ENCODE measurements around the gene PNCK. TPM values are rescaled to one million over a fixed set of nuclear protein-coding genes. Genes with fewer than 3 reads are reported as not detected.
A peak's percentile ranks its signal among the peaks of the same experiment; 100 is the strongest.

The PNCK gene
- total and polyA plus RNA-seq, 2 of the 13 experiments (the other 11 are each of a cell fraction or from before 2014, with no cell fraction given), result 33.1 TPM; not detected in 1

DNA sequence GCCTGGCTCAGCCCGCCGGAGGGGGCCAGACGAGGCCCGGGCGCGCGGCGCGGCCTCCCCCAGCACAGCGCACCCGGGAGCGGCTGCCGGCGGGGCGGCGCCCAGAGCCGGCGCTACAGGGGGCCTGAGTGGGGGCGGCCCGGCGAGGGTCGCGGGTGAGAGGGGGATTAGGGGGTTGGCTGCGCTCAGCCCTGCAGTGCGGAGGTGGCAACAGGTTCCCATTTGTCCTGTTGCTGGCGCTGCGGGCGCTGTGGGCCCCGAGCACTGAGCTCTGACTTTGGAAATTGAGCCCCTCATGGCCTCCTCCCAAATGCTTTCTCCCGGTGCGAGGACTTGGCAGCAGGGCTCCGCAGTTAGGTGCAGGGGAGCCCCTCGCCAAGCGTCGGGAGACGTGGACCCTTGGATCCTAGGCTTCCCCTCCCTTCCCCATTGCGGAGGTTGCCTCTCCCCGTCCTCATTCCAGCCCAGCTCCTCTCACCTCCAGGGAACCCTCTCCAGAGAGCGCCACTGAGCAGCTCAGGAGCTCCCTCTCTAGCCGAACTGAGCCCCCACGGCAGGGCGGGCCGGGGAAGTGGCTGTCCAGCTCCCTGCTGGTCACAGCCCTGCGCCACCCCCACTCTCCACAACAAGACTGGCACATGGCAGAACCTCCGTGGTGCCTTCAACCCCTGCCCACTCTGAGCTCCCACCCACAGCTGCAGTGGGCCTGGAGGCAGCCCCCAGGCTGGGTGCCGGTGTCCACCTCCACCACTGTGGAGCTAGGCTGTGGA is 29.1 kb downstream of the PNCK start (continued):
- no peak for TF ChIP-seq ZNF256 (CRISPR knock-in tag; conservative IDR thresholded peaks at IDR 0.05)
- TF ChIP-seq, protein P1, sequence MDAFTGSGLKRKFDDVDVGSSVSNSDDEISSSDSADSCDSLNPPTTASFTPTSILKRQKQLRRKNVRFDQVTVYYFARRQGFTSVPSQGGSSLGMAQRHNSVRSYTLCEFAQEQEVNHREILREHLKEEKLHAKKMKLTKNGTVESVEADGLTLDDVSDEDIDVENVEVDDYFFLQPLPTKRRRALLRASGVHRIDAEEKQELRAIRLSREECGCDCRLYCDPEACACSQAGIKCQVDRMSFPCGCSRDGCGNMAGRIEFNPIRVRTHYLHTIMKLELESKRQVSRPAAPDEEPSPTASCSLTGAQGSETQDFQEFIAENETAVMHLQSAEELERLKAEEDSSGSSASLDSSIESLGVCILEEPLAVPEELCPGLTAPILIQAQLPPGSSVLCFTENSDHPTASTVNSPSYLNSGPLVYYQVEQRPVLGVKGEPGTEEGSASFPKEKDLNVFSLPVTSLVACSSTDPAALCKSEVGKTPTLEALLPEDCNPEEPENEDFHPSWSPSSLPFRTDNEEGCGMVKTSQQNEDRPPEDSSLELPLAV (CRISPR knock-in tag; conservative IDR thresholded peaks at IDR 0.05; ENCODE audit: low read depth), result no peak
- TF ChIP-seq ZBTB21 (CRISPR knock-in tag; IDR thresholded peaks at IDR 0.05), result no peak
- TF ChIP-seq ZNF564 (CRISPR knock-in tag; IDR thresholded peaks at IDR 0.05), result no peak
- no peak for TF ChIP-seq NFATC3 (CRISPR knock-in tag; IDR thresholded peaks at IDR 0.05)
- TF ChIP-seq ZNF354B (CRISPR knock-in tag; IDR thresholded peaks at IDR 0.05), result 0 out of 2 replicates have a peak, but pooled peaks have one; percentile 54
- TF ChIP-seq TOPORS (CRISPR knock-in tag; IDR thresholded peaks at IDR 0.05), result no peak
- TF ChIP-seq RBFOX2 (IDR thresholded peaks at IDR 0.05; ENCODE audit: low read depth, low read length), result peak; percentile 61

GRCh38 chrX:153643431-153644351 is 29.9 kb downstream of the PNCK start:
- Histone ChIP-seq H3K4me1 (ENCODE audit: insufficient read depth, low read length) (peaks cover 51% of the 10 kb centered on the region), H3K4me3 (replicated peaks in 1 of 3; ENCODE audit: insufficient read depth in 1 of 3, low read depth in 2 of 3, low read length in 3 of 3) (peak overlapping the region; percentile 65 to 87 (median 75); a peak in 5 of 6 replicates), H3K4me2 (ENCODE audit: low read depth, low read length) (peak overlapping the region; percentile 72), H3K27me3 (ENCODE audit: control insufficient read depth in 1 of 2, insufficient read depth in 2 of 2, low read length in 2 of 2) (no peaks in the 10 kb centered on the region; a peak in 1 of 5 replicates), H3K9ac (ENCODE audit: insufficient read depth, low read depth, low read length) (peak overlapping the region; percentile 68), H4K20me1 (ENCODE audit: insufficient read depth, low read length) (peaks cover 4% of the 10 kb centered on the region; the same call in 1 of the 2 replicates), H3K9me3 (ENCODE audit: low read length) (no peaks in the 10 kb centered on the region), H3K27ac (ENCODE audit: extremely low read length, insufficient read depth, low read length) (peak overlapping the region; percentile 72), H2AFZ (ENCODE audit: low read length) (no peak overlapping the region), H3K79me2 (ENCODE audit: insufficient read depth, low read length) (peaks cover 48% of the 10 kb centered on the region), H3K36me3 (replicated peaks in 1 of 2; ENCODE audit: control insufficient read depth in 1 of 2, insufficient read depth in 2 of 2, low read length in 2 of 2) (no peaks in the 10 kb centered on the region; a peak in 1 of 5 replicates)
- FAIRE-seq (no peak), DNase-seq (ENCODE audit: low spot score) (no peak), ATAC-seq (no peak)
- in situ Hi-C loops (cut with HindIII; ENCODE audit: extremely low pct_ligation_motif_present, low pct_unique_long_range_greater_than_20kb) (no loop called here), intact Hi-C loops (cut with micrococcal nuclease; ENCODE audit: unreplicated experiment) (loop anchor here (2.0 kb wide), 1 partner anchor 21 kb away; no protein-coding TSS in a partner anchor)
- no TSS peak for BruUV-seq (replicated peaks)
- POLR2A ChIA-PET, result interaction anchor here (8.0 to 15.1 kb wide), 3 partner anchors 7 to 32 kb away, joined by 70 to 596 read pairs (median 96); no protein-coding TSS in a partner anchor
- 2% methylated on average over 14 of the region's 84 CpGs for WGBS (ENCODE audit: low lambda C conversion rate)
- CTCF ChIA-PET (ENCODE audit: low intra/inter-chr PET ratio, low total read pairs), result interaction anchor here (3.0 kb wide), 1 partner anchor 33 kb away, joined by 10 read pairs; no protein-coding TSS in a partner anchor
- TF ChIP-seq ATF2 (CRISPR knock-in tag; IDR thresholded peaks at IDR 0.05) (no peak), ZNF546 (CRISPR knock-in tag; conservative IDR thresholded peaks at IDR 0.05) (no peak), DPF2 (CRISPR knock-in tag; IDR thresholded peaks at IDR 0.05; ENCODE audit: borderline replicate concordance, low read depth) (no peak), DMAP1 (CRISPR knock-in tag; IDR thresholded peaks at IDR 0.05) (0 out of 2 replicates have a peak, but pooled peaks have one; percentile 23), ZNF891 (CRISPR knock-in tag; IDR thresholded peaks at IDR 0.05) (no peak), ZKSCAN1 (IDR thresholded peaks at IDR 0.05; ENCODE audit: low read length) (peak; percentile 75; the same call in 1 of the 2 replicates), SKI (IDR thresholded peaks at IDR 0.05; ENCODE audit: partially characterized antibody) (no peak), ZNF557 (CRISPR knock-in tag; IDR thresholded peaks at IDR 0.05) (no peak), CAMTA2 (CRISPR knock-in tag; IDR thresholded peaks at IDR 0.05; ENCODE audit: borderline replicate concordance) (no peak), ZNF12 (CRISPR knock-in tag; IDR thresholded peaks at IDR 0.05) (no peak), ZNF264 (CRISPR knock-in tag; IDR thresholded peaks at IDR 0.05) (no peak), HNRNPK (IDR thresholded peaks at IDR 0.05; ENCODE audit: low read depth, low read length, poor library complexity, severe bottlenecking) (no peak)

Measured in HepG2 (cell line).